OCI-LY3 (cell line): ENCODE data around the gene MCM8.

Source experiments
- CTCF ChIP-seq: fragments of 200-600, 300-600 bp; sonication (generic); IDR thresholded peaks from 2 replicates; pipeline ENCODE4 v1.5.1; 2014; ENCODE audit warnings: antibody characterized with exemption, low read length, low read depth
- EZH2phosphoT487 ChIP-seq: fragments of 200-600 bp; shearing (Covaris generic); IDR thresholded peaks from 2 replicates; pipeline ENCODE4 v1.6.1; 2018; ENCODE audit warnings: antibody characterized with exemption, mixed run types, low read depth

- TF ChIP-seq CTCF: no peak
- TF ChIP-seq EZH2phosphoT487: no peak
Measured at GRCh38 chr20:5900908-5901307, 49.5 kb upstream of the MCM8 start.
